MM.1S (cell line): ENCODE data around the gene MSH5.
"Not testable (repeated sequence)": the region's sequence is repeated elsewhere in the genome, so short reads cannot be mapped to it uniquely, and the experiment has no call there.

Experiments
- DNase-seq: peaks from one replicate; pipeline ENCODE4 v3.0.0-alpha.2; 2015
- H2AFZ ChIP-seq: fragments of 300-600 bp; sonication (generic); 2 replicates; pipeline ENCODE4 v1.6.0; 2016; ENCODE audit warnings: antibody characterized with exemption, low read length
- H3F3A ChIP-seq: fragments of 300-600 bp; sonication (generic); 2 replicates; pipeline ENCODE4 v1.6.1; 2016; ENCODE audit warnings: mild to moderate bottlenecking, antibody characterized with exemption, low read length, moderate library complexity, mixed read lengths; ENCODE audit not compliant: insufficient read depth
- H3K27ac ChIP-seq: fragments of 300-600 bp; sonication (generic); 2 replicates; pipeline ENCODE4 v1.5.1; 2016; ENCODE audit warnings: mild to moderate bottlenecking, low read length
- H3K27me3 ChIP-seq: fragments of 300-600 bp; sonication (generic); replicated peaks from 2 replicates; pipeline ENCODE4 v1.6.0; 2016; ENCODE audit warnings: low read length; ENCODE audit not compliant: insufficient read depth
- H3K36me3 ChIP-seq: fragments of 300-600 bp; sonication (generic); replicated peaks from 2 replicates; pipeline ENCODE4 v1.6.1; 2016; ENCODE audit warnings: mild to moderate bottlenecking, low read length, mixed read lengths; ENCODE audit not compliant: insufficient read depth
- H3K4me1 ChIP-seq: fragments of 300-600 bp; sonication (generic); 2 replicates; pipeline ENCODE4 v1.6.1; 2016; ENCODE audit warnings: low read length, mixed read lengths
- H3K4me2 ChIP-seq: fragments of 300-600 bp; sonication (generic); 2 replicates; pipeline ENCODE4 v1.6.0; 2016; ENCODE audit warnings: low read depth, low read length
- H3K4me3 ChIP-seq: fragments of 300-600 bp; sonication (generic); 2 replicates; pipeline ENCODE4 v1.5.1; 2016; ENCODE audit warnings: low read length, mixed read lengths
- H3K79me2 ChIP-seq: fragments of 300-600 bp; sonication (generic); 2 replicates; pipeline ENCODE4 v1.6.1; 2016; ENCODE audit warnings: mixed run types, low read length, mixed read lengths
- H3K9ac ChIP-seq: fragments of 300-600 bp; sonication (generic); 2 replicates; pipeline ENCODE4 v1.6.1; 2016; ENCODE audit warnings: low read length, mixed read lengths
- H3K9me2 ChIP-seq: fragments of 300-600 bp; sonication (generic); replicated peaks from 2 replicates; pipeline ENCODE4 v1.6.1; 2016; ENCODE audit warnings: mild to moderate bottlenecking, low read length, mixed read lengths; ENCODE audit not compliant: insufficient read depth
- H3K9me3 ChIP-seq: fragments of 300-600 bp; sonication (generic); replicated peaks from 2 replicates; pipeline ENCODE4 v1.6.1; 2016; ENCODE audit warnings: mild to moderate bottlenecking, low read length, mixed read lengths; ENCODE audit not compliant: insufficient read depth
- H4K20me1 ChIP-seq: fragments of 300-600 bp; sonication (generic); 2 replicates; pipeline ENCODE4 v1.6.1; 2016; ENCODE audit warnings: mild to moderate bottlenecking, low read length, moderate library complexity, mixed read lengths; ENCODE audit not compliant: insufficient read depth
- CTCF ChIP-seq: fragments of 300-600 bp; sonication (generic); IDR thresholded peaks from 2 replicates; pipeline ENCODE4 v1.5.1; 2016; ENCODE audit warnings: antibody characterized with exemption, low read length, mixed read lengths
- EZH2 ChIP-seq: fragments of 300-600 bp; sonication (generic); optimal IDR thresholded peaks from 2 replicates; pipeline ENCODE3; 2017; ENCODE audit warnings: low read depth, mild to moderate bottlenecking, antibody characterized with exemption, low read length, mixed read lengths
- EZH2phosphoT487 ChIP-seq: fragments of 300-600 bp; sonication (generic); IDR thresholded peaks from 2 replicates; pipeline ENCODE4 v1.6.1; 2018; ENCODE audit warnings: antibody characterized with exemption, low read length

The MSH5 gene

GRCh38 chr6:31708224-31708623, 31.6 kb upstream of the MSH5 start:
- Histone ChIP-seq H3K9me2 (no peaks in the 10 kb centered on the region), H3F3A (no peaks in the 10 kb centered on the region), H4K20me1 (no peaks in the 10 kb centered on the region), H3K27ac (no peak overlapping the region), H2AFZ (no peak overlapping the region), H3K4me3 (no peak overlapping the region), H3K9ac (no peak overlapping the region), H3K79me2 (no peaks in the 10 kb centered on the region), H3K4me2 (no peak overlapping the region), H3K9me3 (no peaks in the 10 kb centered on the region), H3K36me3 (no peaks in the 10 kb centered on the region), H3K27me3 (no peaks in the 10 kb centered on the region; the same call in 1 of the 2 replicates), H3K4me1 (0 out of 2 replicates have a peak, but pooled peaks cover 5% of the 10 kb centered on the region)
- no peak for TF ChIP-seq CTCF
- DNase-seq, result no peak

DNA sequence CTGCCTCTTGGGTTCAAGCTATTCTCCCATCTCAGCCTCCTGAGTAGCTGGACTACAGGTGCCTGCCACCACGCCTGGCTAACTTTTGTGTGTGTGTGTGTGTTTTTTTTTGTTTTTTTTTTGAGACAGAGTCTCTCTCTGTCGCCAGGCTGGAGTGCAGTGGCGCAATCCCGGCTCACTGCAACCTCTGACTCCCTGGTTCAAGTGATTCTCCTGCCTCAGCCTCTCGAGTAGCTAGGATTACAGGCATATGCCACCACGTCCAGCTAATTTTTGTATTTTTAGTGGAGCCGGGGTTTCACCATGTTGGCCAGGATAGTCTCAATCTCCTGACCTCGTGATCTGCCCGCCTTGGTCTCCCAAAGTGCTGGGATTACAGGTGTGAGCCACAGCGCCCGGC, 30.6 kb upstream of the MSH5 start:
- not testable (repeated sequence) for H3K4me3 ChIP-seq, H3K36me3 ChIP-seq, H2AFZ ChIP-seq, H3K9me2 ChIP-seq, H3F3A ChIP-seq, H3K79me2 ChIP-seq, H3K4me2 ChIP-seq, H3K9ac ChIP-seq, DNase-seq, H3K4me1 ChIP-seq, H3K27ac ChIP-seq, H3K9me3 ChIP-seq, H4K20me1 ChIP-seq, H3K27me3 ChIP-seq

GRCh38 chr6:31710523-31711219, 29.1 kb upstream of the MSH5 start:
- Histone ChIP-seq H3K9me3 (no peaks in the 10 kb centered on the region), H3K4me1 (0 out of 2 replicates have a peak, but pooled peaks cover 5% of the 10 kb centered on the region), H2AFZ (no peak overlapping the region), H3K9ac (no peak overlapping the region), H3F3A (no peaks in the 10 kb centered on the region), H3K79me2 (no peaks in the 10 kb centered on the region), H3K27me3 (no peaks in the 10 kb centered on the region; the same call in 1 of the 2 replicates), H3K4me2 (no peak overlapping the region), H3K36me3 (no peaks in the 10 kb centered on the region), H3K9me2 (no peaks in the 10 kb centered on the region), H3K4me3 (no peak overlapping the region), H4K20me1 (no peaks in the 10 kb centered on the region), H3K27ac (no peak overlapping the region)
- TF ChIP-seq EZH2 (no peak), CTCF (no peak), EZH2phosphoT487 (no peak)
- DNase-seq, result no peak

GRCh38 chr6:31711233-31711632, 28.6 kb upstream of the MSH5 start:
- H3K27ac ChIP-seq, result no peak overlapping the region
- H3K4me2 ChIP-seq, result no peak overlapping the region
- H3K27me3 ChIP-seq, result no peaks in the 10 kb centered on the region
- H3K9ac ChIP-seq, result no peak overlapping the region
- H3K9me3 ChIP-seq, result no peaks in the 10 kb centered on the region
- H3K9me2 ChIP-seq, result no peaks in the 10 kb centered on the region
- no peaks in the 10 kb centered on the region for H3K79me2 ChIP-seq
- DNase-seq, result no peak
- H4K20me1 ChIP-seq, result no peaks in the 10 kb centered on the region
- H2AFZ ChIP-seq, result no peak overlapping the region
- no peak overlapping the region for H3K4me3 ChIP-seq
- H3K4me1 ChIP-seq, result 0 out of 2 replicates have a peak, but pooled peaks cover 5% of the 10 kb centered on the region
- TF ChIP-seq CTCF (no peak), EZH2phosphoT487 (no peak), EZH2 (no peak)
- H3F3A ChIP-seq, result no peaks in the 10 kb centered on the region
- H3K36me3 ChIP-seq, result no peaks in the 10 kb centered on the region
